NCI-H2227 (cell line): ENCODE results near the gene BICD2.
"Not testable (repeated sequence)": the region's sequence is repeated elsewhere in the genome, so short reads cannot be mapped to it uniquely, and the experiment has no call there.

Experiments
- DNase-seq: peaks from one replicate; lab custom pipeline; 2025; ENCODE audit not compliant: unreplicated experiment; lab: John Stamatoyannopoulos, UW

BICD2 gene

GRCh38 chr9:92764381-92764987 lies at the start of gene BICD2:
BICD2 (minus strand) TSS chr9:92764833; CDS start chr9:92764744, 89 bp downstream.
- DNase-seq = no peak

DNA sequence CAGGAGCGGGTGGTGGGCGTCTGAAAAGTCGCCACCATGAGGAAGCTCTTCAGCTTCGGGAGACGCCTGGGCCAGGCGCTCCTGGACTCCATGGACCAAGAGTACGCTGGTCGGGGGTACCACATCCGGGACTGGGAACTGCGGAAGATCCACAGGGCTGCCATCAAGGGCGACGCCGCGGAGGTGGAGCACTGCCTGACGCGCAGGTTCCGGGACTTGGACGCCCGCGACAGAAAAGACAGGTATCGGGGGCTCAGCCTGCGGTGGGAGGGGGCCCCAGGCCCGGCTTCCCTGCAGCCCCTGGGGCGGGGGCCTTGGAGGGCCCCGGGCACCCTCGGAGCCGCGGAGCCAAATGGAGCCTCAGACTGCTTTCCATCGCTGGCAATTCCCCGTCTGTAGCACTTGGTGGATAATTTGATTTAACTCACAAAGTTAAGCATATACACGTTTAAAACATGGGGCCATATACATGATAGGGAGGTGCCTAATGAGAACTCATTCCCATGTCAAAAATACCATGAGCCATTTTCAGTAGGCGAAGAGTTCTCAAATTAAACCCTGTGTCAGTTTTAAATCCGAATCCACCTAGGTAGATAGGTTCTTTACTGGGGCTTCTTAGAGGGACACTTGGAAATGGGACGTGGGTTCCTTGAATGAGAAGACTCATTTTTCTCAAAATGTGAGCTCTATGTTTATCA lies 45.1 kb upstream of the BICD2 start:
- DNase-seq = not testable (repeated sequence)

DNA sequence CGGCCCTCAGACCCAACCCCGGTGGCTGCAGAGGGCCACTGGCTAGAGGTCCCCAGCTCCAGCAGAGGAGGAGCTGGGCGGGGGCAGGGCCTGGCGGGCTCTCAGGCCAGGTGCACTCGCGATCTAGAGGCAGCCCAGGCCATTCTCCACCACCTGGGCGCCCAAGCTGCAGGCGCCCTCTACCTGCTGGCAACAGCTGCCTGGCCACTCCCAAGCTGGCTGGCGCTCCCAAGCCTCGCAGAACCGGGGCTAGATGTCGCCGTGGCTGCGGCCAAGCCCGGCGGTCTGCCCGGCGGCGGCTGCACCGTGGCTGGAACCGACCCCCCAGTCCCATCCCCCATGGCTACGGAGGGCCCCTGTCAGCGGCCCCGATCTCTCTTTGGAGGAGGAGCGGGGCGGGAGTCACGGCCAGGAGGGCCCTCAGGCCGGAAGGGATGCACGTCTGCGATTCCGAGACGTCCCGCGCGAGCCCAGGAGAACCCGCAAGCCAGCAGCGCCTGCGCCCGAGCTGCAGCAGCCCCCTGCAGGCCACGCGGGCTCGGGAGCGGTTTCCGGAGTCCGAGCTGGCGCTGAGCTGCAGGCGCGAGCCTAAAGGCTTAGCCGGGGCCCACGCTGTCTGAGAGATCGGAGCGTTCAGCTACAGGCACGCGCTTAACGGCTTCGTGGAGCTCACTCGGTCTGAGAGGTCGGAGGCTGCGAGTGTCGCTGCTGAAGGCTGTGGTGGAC lies 44.3 kb upstream of the BICD2 start:
- DNase-seq = peak; percentile 71

DNA sequence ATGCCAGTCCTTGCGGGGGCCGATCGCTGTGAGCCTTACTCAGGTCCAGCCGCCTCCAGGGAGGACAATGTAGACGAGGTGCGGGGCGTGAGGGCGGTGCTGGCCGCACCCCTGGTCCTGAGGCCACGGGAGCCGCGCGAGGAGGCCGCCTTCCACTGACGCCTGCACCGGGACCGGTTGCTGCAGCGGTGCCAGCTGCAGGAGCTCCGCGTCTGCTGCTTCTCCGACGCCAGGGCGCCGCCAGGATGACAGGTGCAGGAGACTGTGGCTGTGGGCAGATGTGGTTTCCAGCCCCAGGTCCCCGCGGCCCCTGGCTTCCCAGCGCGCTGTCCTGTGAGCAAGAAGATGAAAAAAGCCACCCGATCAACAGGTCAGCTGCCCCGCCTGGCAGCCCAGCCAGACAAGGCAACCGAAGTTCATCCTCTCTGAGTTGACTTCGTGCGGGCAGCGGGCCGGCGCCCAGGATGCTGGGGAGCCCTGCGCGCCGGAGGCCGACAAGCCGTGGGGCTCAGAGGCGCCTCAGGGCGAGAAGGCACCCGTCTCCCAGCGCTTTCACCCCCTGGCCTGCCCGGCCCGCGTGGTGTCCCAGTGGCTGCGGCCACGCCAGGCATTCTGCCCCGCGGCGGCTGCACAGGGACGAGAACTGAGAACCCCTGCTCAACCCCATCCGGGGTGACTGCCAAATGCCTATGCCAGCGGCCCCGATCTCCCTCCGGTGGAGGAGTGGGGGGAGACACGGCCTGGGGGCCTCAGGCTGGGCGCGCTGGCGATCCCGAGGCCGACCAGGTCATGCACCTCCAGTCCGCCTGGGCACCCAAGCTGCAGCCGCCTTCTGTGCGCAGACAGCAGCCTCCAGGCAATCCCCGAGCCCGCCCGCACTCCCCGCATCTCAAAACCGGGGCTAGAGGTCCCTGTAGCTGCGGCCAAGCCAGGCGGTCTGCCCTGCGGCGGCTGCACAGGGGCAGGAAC lies 43.4 kb upstream of the BICD2 start:
- peak; percentile 10 for DNase-seq

DNA sequence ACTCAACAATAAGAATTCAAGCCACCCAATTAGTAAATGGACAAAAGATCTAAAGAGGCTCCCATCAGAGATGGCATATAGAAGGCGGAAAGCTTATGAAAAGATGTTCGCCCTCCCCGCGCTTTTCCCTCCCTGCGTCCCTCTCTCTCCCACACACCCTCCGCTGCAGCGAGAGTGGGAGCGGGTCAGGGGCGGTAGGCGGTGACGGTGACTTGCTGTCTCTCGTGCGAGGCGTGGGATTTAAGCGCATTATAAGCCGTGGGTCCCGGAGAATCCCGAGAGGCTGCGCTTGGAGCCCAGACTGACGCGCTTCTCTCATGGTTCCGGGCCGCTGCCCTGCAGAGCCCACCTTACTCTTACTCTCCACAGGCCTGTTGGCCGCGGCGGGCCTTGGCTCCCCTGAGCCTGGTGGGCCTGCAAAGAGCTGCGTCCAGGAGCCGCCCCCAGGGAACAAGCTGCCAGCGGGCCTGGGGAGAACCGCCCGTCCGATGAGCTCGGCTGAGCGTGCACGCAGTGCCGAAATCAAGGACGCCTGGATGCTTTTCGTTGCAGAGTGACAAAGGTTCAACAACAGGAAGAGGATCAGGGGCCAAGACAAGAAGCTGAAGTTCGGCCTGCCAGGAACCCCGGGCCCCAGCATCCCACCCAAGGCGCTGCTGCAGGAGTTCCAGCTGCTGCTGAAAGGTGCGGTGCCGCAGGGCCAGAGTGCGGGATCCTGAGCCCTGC lies 42.6 kb upstream of the BICD2 start:
- no peak for DNase-seq

DNA sequence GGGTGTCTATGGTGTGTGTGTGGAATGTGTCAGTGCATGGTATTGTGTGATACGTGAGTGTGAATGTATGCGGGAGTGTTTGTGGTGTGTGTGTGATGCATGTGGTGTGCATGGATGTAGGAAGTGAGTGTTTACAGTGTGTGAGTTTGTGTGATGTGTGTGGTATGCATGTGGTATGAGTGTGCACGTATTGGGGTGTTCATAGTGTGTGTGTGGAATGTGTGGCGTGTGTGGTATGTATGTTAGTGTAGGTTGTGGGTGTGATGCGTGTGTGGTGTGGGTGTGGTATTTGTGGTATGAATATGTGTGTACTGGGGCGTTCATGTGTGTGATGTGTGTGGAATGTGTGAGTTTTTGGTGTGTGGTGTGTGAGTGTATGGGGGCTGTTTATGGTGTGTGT lies 40.1 kb upstream of the BICD2 start:
- no peak for DNase-seq

GRCh38 chr9:92798358-92798757 lies 33.7 kb upstream of the BICD2 start:
- no peak for DNase-seq

- DNase-seq = not testable (repeated sequence)
Measured at GRCh38 chr9:92796337-92796804, 31.7 kb upstream of the BICD2 start.

DNA sequence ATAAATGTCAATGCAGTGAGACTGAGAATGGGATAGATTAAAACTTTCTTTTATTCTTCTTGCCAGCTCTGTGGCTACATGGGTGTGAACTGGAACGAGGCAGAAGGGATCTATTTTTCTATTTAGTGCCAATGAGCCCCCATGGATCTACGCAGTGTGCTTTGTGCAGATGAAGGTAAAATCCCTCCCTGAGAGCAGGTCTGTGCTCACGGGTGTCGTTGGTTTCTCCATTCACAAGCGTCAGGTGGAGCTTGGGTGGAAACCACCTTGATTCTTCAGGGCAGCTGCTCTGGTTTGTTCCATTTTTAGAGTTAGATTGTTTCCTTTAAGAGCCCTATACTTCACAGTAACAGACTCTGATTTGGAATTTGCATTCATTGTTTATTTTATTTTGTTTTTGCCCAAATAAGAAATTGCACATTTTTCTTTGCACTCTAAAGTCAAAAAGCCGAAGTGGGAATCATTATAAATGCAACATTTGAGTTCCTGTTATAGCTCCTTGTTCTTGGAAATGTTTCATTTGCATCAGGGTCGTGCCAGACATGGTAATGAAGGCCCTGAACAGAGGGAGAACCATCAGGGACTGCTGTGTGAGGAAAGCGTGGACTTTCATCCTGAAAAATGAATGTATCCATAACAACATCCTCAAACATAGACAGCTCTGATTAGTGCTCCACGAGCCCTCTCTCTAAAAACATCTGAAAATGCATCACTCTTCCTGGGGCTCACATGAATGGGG lies 31.1 kb upstream of the BICD2 start:
- DNase-seq = no peak

DNA sequence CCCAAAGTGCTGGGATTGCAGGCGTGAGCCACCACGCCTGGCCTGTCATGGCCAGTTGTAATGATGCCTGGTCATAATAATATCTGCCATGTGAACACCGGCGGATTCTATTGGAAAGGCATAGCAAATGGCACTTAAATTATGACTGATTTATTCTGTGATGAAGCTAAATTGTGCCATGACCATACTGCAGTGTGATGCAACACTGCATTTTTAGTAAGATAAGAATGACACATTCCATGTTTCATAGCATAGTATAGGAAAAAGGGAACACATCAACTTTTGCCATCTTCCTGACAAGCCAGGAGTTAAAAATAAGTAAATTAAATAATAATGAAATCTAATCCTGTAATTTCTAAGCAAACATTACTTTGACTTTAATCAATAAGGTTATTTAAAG lies 30.4 kb upstream of the BICD2 start:
- no peak for DNase-seq

DNA sequence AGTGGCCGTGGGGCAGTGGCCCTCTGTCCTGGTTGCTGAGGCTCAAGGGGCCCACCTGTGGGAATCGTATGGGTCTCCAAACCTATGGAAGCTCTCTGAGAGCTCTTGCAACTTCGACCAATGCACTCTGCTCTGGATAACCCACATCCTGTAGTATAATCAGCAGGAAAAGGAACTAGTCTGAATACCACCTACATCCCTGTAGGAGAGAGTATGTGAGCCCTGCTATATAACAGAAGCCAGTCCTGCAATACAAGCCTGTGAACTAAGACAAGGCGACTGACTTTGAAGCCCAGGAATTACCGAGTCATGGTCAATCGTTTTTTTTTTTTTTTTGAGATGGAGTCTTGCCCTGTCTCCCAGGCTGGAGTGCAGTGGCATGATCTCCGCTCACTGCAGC lies 29.8 kb upstream of the BICD2 start:
- no peak for DNase-seq

GRCh38 chr9:92790542-92791527 lies 26.2 kb upstream of the BICD2 start:
- DNase-seq = peak; percentile 77

- DNase-seq = no peak
Measured at GRCh38 chr9:92786298-92786697, 21.7 kb upstream of the BICD2 start.

DNA sequence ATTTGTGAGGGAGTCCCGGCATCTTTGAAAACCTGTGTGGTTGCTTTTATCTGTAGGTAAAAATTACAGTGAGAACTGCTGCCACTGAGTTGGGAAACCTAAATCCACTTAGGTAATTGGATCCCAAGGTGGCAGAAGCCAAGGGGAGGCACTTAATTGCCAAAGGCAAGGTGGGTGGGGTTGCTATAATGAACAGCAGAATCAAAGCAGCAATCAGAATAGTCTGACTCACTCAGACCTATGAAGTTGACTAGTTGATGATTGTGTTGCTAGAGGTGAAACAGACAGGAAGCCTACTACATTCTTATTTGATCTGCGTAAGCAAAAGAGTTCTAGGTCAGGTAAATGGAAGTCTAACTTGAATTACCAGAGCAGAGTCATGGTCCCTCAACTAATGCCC lies 17.3 kb upstream of the BICD2 start:
- no peak for DNase-seq

DNA sequence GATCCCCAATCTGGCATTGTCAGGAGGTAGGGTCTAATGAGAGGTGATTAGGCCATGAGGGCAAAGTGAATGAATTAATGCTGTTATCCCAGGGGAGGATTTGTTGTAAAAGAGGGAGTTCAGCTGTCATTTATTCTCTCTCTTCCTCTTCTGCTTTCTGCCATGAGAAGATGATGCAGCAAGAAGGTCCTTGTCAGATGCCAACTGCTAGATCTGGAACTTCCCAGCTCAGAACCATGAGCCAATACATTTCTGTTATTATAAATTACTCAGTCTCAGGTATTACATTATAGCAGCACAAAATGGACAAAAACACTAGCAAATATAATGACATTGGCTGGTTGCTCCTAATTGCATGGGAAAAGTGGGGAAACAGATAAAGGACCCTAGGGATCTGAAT lies 15.6 kb upstream of the BICD2 start:
- no peak for DNase-seq

DNA sequence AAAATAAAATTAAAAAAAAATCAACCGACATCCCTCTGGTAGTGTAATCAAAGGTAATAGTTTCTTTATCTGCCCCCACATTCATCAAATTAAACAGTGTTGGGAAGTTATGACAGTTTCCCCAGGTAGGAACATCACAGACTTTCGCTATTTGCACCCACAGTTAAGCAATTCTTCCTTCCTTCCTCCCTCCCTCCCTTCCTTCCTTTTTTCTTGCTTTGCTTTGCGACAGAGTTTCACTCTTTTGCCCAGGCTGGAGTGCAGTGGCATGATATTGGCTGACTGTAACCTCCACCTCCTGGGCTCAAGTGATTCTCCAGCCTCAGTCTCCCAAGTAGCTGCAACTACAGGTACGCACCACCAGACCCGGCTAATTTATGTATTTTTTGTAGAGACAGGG lies 10.8 kb upstream of the BICD2 start:
- DNase-seq = no peak

DNA sequence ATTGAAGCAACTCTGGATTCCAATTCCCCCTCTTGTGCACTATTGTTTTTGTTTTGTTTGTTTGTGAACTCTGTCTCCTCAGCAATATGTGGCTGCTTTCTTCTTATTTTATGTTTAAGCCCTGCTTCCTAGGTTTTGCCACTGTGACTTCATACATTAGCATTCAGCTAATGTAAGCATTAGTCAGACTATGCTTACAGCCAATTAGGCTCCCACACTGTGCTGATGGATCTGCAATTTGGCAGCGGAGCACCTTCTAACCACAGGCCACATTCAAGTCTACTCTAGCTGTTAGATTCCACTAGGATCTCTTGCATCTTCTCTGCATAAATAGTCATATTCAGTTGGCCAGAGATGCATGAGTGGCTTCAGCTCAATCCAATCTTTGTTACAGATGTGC lies 9.6 kb upstream of the BICD2 start:
- no peak for DNase-seq

GRCh38 chr9:92773810-92774209 lies 9.2 kb upstream of the BICD2 start:
- DNase-seq = no peak
